DOHH2 (cell line): ENCODE data around the gene KMT2D.
A peak's percentile ranks its signal among the peaks of the same experiment; 100 is the strongest.

Source experiments
- H3F3A ChIP-seq: fragments of 200-600 bp; sonication (generic), shearing (Covaris generic); 2 replicates; pipeline ENCODE4 v1.6.0; 2016; ENCODE audit warnings: antibody characterized with exemption, mild to moderate bottlenecking; ENCODE audit not compliant: control insufficient read depth, insufficient read depth
- H3K27ac ChIP-seq: fragments of 200-600 bp; sonication (generic); 2 replicates; pipeline ENCODE4 v1.5.1; 2014; ENCODE audit warnings: low read depth, mild to moderate bottlenecking, low read length, moderate library complexity
- H3K27me3 ChIP-seq: fragments of 200-600 bp; sonication (generic); 2 replicates; pipeline ENCODE4 v1.6.1; 2014; ENCODE audit warnings: mild to moderate bottlenecking, low read length, mixed read lengths; ENCODE audit not compliant: control insufficient read depth
- H3K36me3 ChIP-seq: fragments of 200-600 bp; sonication (generic); 2 replicates; pipeline ENCODE4 v1.6.1; 2014; ENCODE audit warnings: mild to moderate bottlenecking, low read length, moderate library complexity, mixed read lengths; ENCODE audit not compliant: control insufficient read depth
- H3K4me1 ChIP-seq: fragments of 200-600 bp; sonication (generic); 2 replicates; pipeline ENCODE4 v1.6.1; 2014; ENCODE audit warnings: mild to moderate bottlenecking, low read length, mixed read lengths; ENCODE audit not compliant: control insufficient read depth
- H3K4me2 ChIP-seq: fragments of 200-600 bp; sonication (generic); 2 replicates; pipeline ENCODE4 v1.6.0; 2014; ENCODE audit warnings: mild to moderate bottlenecking, low read length, moderate library complexity
- H3K4me3 ChIP-seq: fragments of 200-600 bp; sonication (generic); 2 replicates; pipeline ENCODE4 v1.5.1; 2014; ENCODE audit warnings: mild to moderate bottlenecking, low read length, mixed read lengths
- H3K79me2 ChIP-seq: fragments of 200-600 bp; sonication (generic); 2 replicates; pipeline ENCODE4 v1.6.1; 2014; ENCODE audit warnings: mild to moderate bottlenecking, low read length, mixed read lengths; ENCODE audit not compliant: control insufficient read depth
- H3K9me2 ChIP-seq: fragments of 200-600 bp; sonication (generic); replicated peaks from 2 replicates; pipeline ENCODE4 v1.6.1; 2014; ENCODE audit warnings: mild to moderate bottlenecking, low read length, mixed read lengths; ENCODE audit not compliant: control insufficient read depth
- H3K9me3 ChIP-seq: fragments of 200-600 bp; sonication (generic); 2 replicates; pipeline ENCODE4 v1.6.1; 2014; ENCODE audit warnings: antibody characterized with exemption, low read length, mixed read lengths; ENCODE audit not compliant: control insufficient read depth, insufficient read depth
- H4K20me1 ChIP-seq: fragments of 200-600 bp; sonication (generic); 2 replicates; pipeline ENCODE4 v1.6.0; 2014; ENCODE audit warnings: low read depth, mild to moderate bottlenecking, antibody characterized with exemption, low read length, moderate library complexity; ENCODE audit not compliant: control insufficient read depth, insufficient read depth
- EZH2phosphoT487 ChIP-seq: fragments of 200-600 bp; sonication (generic); IDR thresholded peaks from 2 replicates; pipeline ENCODE4 v1.6.1; 2017; ENCODE audit warnings: borderline replicate concordance, mild to moderate bottlenecking, antibody characterized with exemption, low read length, moderate library complexity, mixed read lengths
- TF ChIP-seq, protein P1 (sequence below): fragments of 200-600 bp; sonication (generic); IDR thresholded peaks from one replicate; pipeline ENCODE4 v1.5.1; 2014; ENCODE audit warnings: antibody characterized with exemption, mild to moderate bottlenecking, low read depth, low read length; ENCODE audit not compliant: poor library complexity, severe bottlenecking

Gene KMT2D

DNA sequence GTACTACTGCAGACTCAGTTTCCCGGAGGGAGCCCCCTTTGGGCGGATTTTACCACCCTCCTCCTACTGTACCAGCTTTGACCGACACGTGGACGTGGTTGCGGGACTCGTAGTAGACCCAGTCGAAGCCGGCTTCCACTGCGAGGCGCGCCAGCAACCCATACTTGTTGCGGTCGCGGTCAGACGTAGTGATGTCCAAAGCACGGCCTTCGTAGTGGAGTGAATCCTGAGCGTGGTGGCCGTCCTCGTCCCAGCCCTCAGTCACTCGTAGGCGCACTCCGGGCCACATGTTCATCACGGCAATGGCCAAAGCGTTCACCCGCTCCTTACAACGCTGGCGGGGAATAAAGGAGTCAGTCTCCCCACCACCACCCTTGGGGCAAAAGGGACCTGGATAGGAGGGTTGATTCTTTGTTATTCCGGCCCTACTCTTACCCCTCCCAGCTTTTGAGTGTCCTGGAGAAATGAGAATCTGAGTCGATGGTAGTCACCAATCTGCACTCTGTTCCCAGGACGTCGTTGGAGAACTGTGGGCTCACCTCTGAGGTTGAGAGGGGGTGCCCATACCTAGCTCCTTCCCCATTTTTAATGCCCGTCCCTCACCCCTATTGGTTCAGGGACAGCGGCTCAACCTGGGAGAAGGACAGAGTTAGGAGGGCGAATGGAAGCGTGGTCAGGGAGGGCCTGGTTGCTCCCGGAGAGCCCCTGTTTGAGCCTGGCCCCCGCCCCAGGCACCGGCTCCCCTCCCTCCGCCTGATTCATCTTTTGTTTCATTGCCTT is 30.7 kb upstream of the KMT2D start:
- Histone ChIP-seq H3F3A (no peaks in the 10 kb centered on the region), H3K27me3 (peaks cover 78% of the 10 kb centered on the region), H3K79me2 (no peaks in the 10 kb centered on the region), H3K36me3 (no peaks in the 10 kb centered on the region), H3K4me2 (no peak overlapping the region), H4K20me1 (0 out of 2 replicates have a peak, but pooled peaks cover 2% of the 10 kb centered on the region), H3K27ac (no peak overlapping the region), H3K4me3 (no peak overlapping the region), H3K9me2 (no peaks in the 10 kb centered on the region), H3K9me3 (no peaks in the 10 kb centered on the region), H3K4me1 (peaks cover 36% of the 10 kb centered on the region)
- TF ChIP-seq, protein P1, sequence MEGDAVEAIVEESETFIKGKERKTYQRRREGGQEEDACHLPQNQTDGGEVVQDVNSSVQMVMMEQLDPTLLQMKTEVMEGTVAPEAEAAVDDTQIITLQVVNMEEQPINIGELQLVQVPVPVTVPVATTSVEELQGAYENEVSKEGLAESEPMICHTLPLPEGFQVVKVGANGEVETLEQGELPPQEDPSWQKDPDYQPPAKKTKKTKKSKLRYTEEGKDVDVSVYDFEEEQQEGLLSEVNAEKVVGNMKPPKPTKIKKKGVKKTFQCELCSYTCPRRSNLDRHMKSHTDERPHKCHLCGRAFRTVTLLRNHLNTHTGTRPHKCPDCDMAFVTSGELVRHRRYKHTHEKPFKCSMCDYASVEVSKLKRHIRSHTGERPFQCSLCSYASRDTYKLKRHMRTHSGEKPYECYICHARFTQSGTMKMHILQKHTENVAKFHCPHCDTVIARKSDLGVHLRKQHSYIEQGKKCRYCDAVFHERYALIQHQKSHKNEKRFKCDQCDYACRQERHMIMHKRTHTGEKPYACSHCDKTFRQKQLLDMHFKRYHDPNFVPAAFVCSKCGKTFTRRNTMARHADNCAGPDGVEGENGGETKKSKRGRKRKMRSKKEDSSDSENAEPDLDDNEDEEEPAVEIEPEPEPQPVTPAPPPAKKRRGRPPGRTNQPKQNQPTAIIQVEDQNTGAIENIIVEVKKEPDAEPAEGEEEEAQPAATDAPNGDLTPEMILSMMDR, result no peak
- TF ChIP-seq EZH2phosphoT487, result 0 out of 2 replicates have a peak, but pooled peaks have one; percentile 30

DNA sequence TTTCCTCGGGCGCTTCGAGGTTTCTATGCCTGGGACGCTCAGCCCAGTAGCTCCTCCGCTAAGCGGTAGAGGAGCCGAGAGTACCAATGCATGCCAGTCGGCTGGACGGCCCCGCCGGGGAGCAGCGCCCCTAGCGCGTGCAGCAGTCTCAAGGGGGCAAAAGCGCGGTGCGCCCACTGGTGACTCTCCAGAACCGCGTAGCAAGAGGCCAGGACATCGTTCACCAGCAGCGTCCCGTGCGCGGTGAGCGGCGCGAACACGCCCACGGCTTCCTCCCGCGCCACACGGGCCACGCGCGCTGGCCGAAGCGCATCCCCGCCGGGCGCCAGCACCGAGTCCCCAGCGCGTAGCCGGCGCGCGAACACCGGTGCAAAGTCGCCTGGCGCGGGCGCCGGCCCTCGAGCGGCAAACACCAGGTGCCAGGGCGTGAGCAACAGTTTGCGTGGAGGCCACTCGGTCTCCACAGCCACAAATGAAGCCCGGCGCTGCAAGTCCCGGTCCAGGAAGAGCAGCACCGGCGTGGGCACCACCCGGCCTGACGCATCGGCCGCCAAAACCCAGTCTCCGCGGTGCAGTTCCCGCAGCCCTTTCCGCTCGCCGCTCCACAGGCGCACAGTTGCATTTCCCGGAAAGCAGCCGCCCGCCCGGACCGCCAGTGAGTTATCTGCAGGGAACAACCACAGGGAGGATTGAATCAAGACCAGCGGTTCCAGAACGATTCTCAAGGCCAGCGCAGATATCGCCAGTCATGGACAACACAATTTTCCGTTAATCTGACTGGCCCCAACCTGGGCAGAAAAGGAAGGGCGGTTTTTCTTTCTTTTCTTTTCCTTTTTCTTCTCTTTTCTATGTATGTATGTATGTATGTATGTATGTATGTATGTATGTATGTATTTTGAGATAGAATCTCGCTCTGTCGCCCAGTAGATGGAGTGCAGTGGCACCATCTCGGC is 29.5 kb upstream of the KMT2D start:
- no peaks in the 10 kb centered on the region for H3K79me2 ChIP-seq
- no peak overlapping the region for H3K27ac ChIP-seq
- H3K36me3 ChIP-seq, result no peaks in the 10 kb centered on the region
- H3K9me2 ChIP-seq, result no peaks in the 10 kb centered on the region
- no peaks in the 10 kb centered on the region for H4K20me1 ChIP-seq
- H3K27me3 ChIP-seq, result peaks cover 72% of the 10 kb centered on the region
- H3K9me3 ChIP-seq, result no peaks in the 10 kb centered on the region
- peaks cover 36% of the 10 kb centered on the region for H3K4me1 ChIP-seq
- H3K4me2 ChIP-seq, result peak overlapping the region; percentile 52
- TF ChIP-seq, protein P1, result peak; percentile 49
- TF ChIP-seq EZH2phosphoT487, result peak; percentile 95
- H3K4me3 ChIP-seq, result peak overlapping the region; percentile 29; the same call in 1 of the 2 replicates
- no peaks in the 10 kb centered on the region for H3F3A ChIP-seq

DNA sequence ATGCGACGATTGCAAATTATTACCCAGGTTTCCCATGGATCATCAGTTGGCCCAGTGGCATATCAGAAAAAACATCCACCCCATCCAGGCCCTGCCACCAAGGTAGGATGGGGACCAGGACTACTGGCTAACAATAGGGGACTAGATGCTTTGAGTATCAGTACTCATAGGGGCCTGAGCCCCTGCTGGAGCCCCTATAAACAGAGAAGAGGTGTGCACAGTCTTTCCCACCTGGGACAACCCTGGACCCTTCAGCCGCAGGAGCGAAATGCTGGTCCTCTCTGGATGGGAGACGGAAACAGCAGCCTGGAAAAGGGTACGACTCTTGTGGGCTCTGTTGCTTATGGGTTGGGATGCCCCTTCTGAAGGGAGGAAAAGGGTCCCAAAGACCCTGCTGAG is 28.3 kb upstream of the KMT2D start:
- peak overlapping the region; percentile 68; the same call in 1 of the 2 replicates for H3K4me2 ChIP-seq
- H3K27me3 ChIP-seq, result peaks cover 60% of the 10 kb centered on the region

More for the DNA sequence above, 28.3 kb upstream of the KMT2D start:
- no peak overlapping the region for H3K27ac ChIP-seq
- TF ChIP-seq, protein P1, result no peak
- no peak for TF ChIP-seq EZH2phosphoT487
- peaks cover 34% of the 10 kb centered on the region for H3K4me1 ChIP-seq
- H3K4me3 ChIP-seq, result peak overlapping the region; percentile 45; the same call in 1 of the 2 replicates
- H4K20me1 ChIP-seq, result no peaks in the 10 kb centered on the region
- H3K36me3 ChIP-seq, result no peaks in the 10 kb centered on the region
- no peaks in the 10 kb centered on the region for H3F3A ChIP-seq
- H3K79me2 ChIP-seq, result no peaks in the 10 kb centered on the region
- no peaks in the 10 kb centered on the region for H3K9me3 ChIP-seq
- H3K9me2 ChIP-seq, result no peaks in the 10 kb centered on the region
